GM19099 (cell line): ENCODE results near the gene TTC9B.

ENCODE experiments used
- POLR2A ChIP-seq: IDR thresholded peaks from 3 replicates; pipeline ENCODE4 v1.6.1; 2011; ENCODE audit warnings: low read depth; ENCODE audit not compliant: insufficient read length; ENCODE audit errors: extremely low read depth

The TTC9B gene

GRCh38 chr19:40252395-40252794 lies 34.2 kb upstream of the TTC9B start:
- TF ChIP-seq POLR2A = no peak

DNA sequence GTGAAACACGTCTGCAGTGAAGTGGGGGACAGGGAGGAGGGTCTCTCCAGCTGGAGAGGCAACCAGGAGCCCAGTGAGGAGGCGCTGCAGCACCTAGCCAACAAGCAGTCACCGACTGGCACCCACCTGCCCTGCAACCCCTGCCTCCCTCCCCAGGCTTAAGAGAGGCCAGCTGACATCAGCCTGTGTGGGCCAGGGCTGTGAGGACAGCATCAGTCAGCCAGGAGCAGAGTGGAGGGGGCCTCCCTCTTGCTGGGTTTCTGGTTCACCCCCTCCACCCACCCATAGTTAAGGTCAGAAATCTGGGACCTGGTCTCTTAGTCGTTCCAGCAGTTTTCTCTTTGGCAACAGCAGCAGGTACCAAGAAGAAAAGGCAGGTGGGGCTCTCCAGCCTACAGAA lies 33.8 kb upstream of the TTC9B start:
- no peak for TF ChIP-seq POLR2A

- no peak for TF ChIP-seq POLR2A
Measured at GRCh38 chr19:40251244-40251643, 33.1 kb upstream of the TTC9B start.

DNA sequence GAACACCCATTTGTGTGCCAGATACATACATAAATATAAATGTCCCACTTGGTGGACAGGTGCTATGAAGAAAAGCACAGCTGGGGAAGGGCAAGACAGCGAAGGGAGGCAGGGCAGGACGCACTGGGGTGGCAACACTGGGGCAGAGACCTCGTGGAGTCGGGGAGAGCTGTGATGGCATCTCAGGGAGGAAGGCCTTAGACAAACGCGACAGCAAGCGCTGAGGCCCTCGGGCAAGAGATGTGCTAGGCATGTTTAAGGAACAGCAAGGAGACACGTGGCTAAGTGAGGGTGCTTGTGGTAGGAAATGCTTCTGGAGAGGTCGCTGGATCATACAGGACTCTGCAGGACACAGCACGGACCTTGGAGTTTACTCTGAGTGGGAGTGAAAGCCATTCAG lies 31.6 kb upstream of the TTC9B start:
- TF ChIP-seq POLR2A = no peak

DNA sequence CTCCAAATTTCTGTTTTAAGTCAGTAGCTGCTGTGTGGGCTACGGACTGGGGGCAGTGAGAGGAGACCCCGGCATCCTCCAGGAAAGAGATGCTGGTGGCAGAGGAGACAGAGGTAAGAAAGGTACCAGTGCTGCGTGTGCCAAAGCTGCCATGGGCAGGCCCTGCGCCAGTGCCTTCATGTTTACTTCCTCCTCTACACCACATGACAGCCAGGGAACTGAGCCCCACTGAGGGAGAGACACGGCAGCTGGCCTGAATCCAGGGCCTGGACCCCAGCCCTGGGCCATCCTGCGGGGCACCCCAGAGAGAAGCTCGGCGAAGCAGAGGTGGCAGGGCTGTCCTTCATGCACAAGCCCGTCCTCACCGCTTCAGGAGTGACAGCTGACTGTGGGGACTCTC lies 31.0 kb upstream of the TTC9B start:
- TF ChIP-seq POLR2A = no peak

GRCh38 chr19:40247735-40248262 lies 29.6 kb upstream of the TTC9B start:
- TF ChIP-seq POLR2A = no peak

DNA sequence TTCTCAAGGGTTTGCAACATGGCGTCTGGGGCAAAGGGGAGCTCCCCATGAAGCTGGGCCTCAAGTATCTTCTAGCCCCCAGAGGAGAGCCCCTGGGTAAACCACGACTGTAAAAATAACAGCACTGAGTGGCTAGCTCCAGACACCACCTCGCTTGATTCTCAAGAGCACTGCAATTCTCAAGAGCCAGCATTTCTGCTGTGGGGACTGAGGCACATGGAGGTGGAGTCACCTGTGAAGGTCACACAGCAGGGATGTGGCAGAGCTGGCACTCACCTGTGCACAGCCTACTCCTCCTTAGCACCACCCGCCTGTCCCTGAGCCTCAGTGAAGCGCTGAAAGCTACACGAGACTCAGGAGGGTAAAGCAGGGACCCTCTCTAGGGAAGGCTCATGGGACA lies 29.0 kb upstream of the TTC9B start:
- TF ChIP-seq POLR2A = no peak

GRCh38 chr19:40246292-40247073 lies 28.3 kb upstream of the TTC9B start:
- no peak for TF ChIP-seq POLR2A

DNA sequence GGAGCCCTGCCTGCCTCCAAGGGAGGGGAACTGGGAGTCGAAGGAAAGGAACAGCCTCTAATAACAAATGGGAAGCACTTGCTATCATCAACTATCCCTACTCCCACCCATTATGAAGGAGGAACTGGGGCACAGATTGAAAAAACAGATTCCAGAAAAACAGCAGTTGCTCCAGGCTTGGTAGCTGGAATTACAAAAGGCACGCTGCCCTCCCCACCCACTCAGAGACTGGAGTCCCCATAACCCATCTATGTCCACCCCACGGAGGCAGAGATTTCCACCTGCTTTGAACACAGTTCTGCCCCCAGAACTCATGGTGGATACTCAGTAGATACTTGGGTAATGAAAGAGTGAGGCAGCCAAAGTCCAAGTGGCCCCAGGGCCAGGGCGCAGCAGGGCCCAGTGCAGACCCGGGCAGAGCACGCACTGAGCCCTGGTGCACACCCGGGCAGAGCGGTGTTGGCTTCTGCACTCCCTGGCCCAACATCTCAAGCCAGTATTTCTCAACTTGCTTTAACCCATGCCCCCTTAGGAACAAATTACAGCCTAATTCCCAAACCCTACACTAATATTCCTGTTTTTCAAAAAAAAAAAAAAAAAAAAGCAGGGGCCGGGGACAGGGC lies 27.4 kb upstream of the TTC9B start:
- TF ChIP-seq POLR2A = no peak

GRCh38 chr19:40244579-40245317 lies 26.6 kb upstream of the TTC9B start:
- TF ChIP-seq POLR2A = no peak

DNA sequence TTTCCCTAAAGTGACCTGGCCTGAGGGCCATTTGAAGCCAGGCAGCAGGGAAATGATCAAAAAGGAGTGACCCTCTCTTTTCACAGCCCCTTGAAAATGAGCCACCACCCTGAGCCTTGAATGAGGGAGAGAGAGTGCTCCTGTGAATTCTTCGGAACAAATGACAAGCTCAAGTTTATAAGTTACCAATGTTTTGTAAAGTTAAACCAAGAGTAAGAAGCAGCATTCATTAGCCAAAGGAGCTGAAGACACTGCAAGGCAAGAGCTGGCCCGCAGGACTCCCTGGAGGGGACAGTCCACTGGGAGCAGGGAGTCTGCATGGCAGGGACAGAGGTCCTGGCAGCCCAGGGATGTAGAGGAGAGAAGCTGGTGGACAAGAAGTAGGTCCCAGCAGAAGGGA lies 25.0 kb upstream of the TTC9B start:
- no peak for TF ChIP-seq POLR2A

- TF ChIP-seq POLR2A = no peak
Measured at GRCh38 chr19:40242480-40242879, 24.3 kb upstream of the TTC9B start.

DNA sequence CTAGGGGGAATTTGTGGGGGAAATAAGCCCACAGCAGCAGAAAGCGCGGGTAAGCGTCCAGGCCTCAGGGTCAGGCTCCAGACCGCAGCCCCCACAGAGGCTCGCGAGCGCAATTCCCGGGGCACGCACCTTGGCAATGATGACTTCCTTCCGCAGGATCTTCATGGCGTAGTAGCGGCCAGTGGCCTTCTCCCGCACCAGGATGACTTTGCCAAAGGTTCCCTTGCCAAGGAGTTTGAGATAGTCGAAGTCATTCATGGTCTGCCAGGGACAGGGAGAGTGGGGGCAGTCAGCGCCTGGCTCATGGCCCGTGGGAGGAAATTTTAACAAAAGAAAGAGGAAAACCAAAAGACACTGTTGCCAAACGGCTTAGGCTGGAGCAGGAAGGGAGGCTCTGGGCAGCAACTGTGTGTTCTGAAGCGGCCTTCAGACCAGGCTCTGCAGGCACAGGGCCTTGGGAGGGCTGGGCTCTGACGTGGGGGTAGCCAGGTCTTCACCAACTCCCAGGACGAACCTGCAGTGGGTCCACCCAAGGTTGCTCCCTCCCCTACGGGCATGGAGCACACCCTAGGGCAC lies 23.7 kb upstream of the TTC9B start:
- no peak for TF ChIP-seq POLR2A

DNA sequence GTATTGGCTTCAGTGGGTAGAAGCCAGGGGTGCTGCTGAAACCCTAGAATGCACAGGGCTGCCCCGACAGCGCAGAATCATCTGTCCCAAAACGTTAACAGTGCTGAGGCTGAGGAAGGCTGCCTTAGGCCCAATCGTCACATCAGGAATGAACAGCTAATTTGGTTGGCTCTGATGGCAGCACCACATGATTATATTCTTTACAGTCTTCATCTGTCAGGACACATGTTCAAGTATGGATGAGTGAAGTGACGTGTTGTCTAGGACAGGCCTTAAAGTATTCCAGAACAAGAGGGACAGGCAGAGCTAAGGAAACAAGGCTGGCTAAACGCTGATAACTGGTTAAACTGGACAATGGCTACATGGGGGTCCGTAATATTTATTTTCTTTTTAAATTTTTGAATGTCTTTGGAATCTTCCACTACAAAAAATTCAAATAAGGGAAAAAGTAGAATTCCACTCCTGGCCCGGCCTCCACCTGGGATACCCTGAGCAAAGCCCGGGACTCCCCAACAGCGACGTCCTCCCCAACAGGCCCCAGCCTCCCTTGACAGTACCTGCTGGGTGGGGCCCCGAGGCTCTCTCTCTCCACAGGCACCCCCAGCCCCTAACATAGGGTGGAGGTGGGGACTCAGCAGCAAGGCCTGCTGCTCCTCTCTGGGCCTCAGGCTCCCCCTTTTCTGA lies 23.1 kb upstream of the TTC9B start:
- TF ChIP-seq POLR2A = no peak

DNA sequence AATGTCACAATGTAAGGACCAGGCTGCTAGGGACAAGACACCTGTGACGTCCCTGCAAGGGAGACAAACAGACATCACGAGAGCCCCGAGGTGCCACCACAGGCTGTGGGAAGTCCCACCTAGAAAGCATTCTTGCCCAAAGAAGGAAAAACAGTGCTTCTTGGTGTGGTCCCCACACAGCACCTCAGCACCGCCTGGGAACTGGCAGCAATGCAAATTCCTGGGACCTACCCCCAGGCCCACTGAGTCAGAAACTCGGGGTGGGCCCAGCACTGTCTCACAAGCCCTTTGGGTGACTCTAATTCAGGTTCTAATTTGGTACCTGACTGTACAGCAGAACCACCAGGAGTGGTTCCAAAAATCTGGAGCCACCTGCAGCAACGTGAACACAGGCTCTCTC lies 22.1 kb upstream of the TTC9B start:
- no peak for TF ChIP-seq POLR2A

GRCh38 chr19:40239415-40240226 lies 21.4 kb upstream of the TTC9B start:
- TF ChIP-seq POLR2A = no peak
